GM23248 (cell line): ENCODE data around the gene METTL25B.

ENCODE experiments used
- EZH2 ChIP-seq: fragments of 200-600 bp; sonication (generic); IDR thresholded peaks from 2 replicates; pipeline ENCODE4 v1.6.1; 2018; ENCODE audit warnings: antibody characterized with exemption, mild to moderate bottlenecking; ENCODE audit not compliant: insufficient read depth, poor library complexity, severe bottlenecking
- EZH2phosphoT487 ChIP-seq: fragments of 200-600 bp; sonication (generic); IDR thresholded peaks from 2 replicates; pipeline ENCODE4 v1.6.1; 2018; ENCODE audit warnings: antibody characterized with exemption, moderate library complexity, mild to moderate bottlenecking, low read depth; ENCODE audit not compliant: insufficient read depth

GRCh38 chr1:156714830-156715229 is 13.4 kb upstream of the METTL25B start:
- TF ChIP-seq EZH2 = no peak
- no peak for TF ChIP-seq EZH2phosphoT487
